HG02884 (cell line): Measurements from ENCODE around the gene CCT3.
"Not testable (repeated sequence)": the region's sequence is repeated elsewhere in the genome, so short reads cannot be mapped to it uniquely, and the experiment has no call there.

Experiments
- ATAC-seq: cut with Tn5 transposase; IDR thresholded peaks from one replicate; pipeline ENCODE4 v1.9.1; 2021; ENCODE audit warnings: mild to moderate bottlenecking, moderate library complexity; ENCODE audit not compliant: unreplicated experiment

CCT3 gene

GRCh38 chr1:156338180-156338976 lies at the start of gene CCT3, which contains the start of gene TSACC:
Gene CCT3, minus strand, starts transcription at chr1:156338292. Its CDS starts 108 bp downstream, at chr1:156338184.
Gene TSACC, plus strand, starts transcription at chr1:156338526. Its CDS starts 1,232 bp downstream, at chr1:156339758.
- peak; percentile 89 for ATAC-seq

- ATAC-seq, result no peak
Observed at GRCh38 chr1:156387870-156388173, 49.7 kb upstream of the CCT3 start.

DNA sequence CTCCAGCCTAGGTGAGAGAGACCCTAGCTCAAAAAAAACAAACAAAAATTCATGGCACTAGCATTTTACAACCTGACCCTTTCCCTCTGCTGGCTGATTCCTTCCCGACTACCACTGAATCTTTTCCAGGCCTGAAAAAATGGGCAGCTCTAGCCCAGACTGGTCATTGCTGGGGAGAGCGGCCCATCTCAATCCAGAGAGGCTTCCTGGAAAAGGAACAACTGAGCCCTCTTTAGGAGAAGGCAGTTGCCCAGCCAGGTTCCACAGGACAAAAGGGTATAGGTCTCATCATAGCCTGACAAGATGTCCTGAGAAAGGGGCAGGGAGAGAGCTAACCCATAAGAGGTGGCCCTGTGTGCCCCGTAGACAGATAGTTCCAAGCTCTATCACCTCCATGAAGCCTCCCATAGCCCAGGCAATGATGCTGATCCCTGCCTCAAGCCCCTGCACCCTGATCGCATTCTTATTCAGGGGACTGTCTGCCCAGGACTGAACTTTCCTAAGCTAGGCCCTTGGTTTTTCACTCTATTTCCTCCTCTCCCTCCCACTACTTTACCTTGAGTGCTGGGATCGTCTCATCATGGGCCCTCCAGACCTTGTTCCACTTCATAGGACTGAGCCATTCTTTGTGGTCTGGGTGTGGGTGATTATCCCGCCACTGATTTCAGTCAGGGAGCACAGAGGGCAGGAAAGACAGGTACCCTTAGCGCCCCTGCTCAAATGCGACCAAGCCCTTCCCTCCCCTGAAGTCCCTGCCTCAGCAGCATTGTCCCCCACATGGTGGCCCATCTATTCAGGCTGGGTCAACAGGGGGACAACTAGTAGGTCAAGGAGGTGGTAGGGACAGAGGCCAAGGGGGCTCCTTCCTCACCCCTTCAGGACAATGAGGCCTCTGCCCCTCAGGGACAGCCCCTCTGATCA lies 49.1 kb upstream of the CCT3 start:
- ATAC-seq, result no peak

- no peak for ATAC-seq
Observed at GRCh38 chr1:156386134-156386901, 48.2 kb upstream of the CCT3 start.

DNA sequence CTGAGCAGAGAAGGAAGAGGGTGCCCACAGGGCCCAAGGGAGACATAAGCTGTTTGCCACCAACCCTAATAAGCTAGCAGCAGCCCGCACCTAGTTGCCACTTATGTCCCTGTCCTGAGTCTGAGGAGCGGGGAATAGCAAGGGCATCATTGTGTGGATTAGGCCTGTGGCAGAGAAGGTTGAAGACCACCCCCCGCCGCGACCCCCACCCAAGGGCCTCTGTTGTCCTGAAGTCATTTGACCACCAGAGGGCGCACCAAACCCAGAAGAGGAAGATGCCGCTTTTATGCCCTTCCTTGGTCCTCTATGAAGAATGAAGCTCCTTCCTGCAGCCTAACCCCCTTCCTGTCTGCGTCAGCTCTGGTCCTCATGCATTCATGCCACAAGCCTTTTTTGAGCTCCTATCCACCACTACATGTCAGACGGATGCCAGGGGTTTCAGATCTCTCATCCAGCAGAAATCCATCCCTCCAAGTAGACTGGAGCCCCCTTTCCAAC lies 47.5 kb upstream of the CCT3 start:
- ATAC-seq, result no peak

DNA sequence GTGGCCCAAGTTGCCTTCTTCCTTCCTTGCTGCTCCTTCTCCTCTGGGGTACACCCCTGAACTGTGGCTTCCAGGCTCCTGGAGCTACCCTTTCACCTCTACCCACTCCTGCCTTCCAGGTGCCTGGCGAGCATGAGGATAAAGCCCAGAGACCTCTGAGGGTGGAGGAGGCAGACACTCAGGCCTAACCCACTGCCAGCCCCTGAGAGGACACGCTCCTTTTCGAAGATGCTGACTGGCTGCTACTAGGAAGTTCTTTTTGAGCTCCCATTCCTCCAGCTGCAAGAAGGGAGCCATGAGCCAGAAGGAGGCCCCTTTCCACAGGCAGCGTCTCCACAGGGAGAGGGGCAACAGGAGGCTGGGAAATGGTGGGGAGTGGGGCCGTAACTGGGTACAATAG lies 46.6 kb upstream of the CCT3 start:
- no peak for ATAC-seq

GRCh38 chr1:156384007-156384406 lies 45.9 kb upstream of the CCT3 start:
- ATAC-seq, result no peak

GRCh38 chr1:156383023-156383422 lies 44.9 kb upstream of the CCT3 start:
- no peak for ATAC-seq

DNA sequence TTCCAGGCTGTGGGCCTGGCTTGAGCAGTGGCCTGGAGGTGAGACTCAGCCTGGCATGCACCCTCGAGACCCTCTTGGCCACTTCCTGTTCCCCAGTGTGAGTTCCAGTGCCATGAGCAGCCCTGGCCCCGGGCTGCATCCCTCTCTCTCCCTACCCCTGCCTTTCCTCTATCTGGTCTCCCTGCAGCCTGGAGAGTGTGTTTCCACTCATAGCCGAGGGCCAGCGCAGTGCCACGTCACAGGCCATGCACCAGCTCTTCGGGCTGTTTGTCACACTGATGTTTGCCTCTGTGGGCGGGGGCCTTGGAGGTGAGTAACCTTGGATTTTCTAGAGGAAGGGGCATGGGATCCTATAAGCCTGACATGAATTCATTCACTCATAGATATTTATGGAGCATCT lies 44.5 kb upstream of the CCT3 start:
- ATAC-seq, result no peak

GRCh38 chr1:156379420-156380165 lies 41.5 kb upstream of the CCT3 start:
- ATAC-seq, result no peak

GRCh38 chr1:156378557-156378956 lies 40.5 kb upstream of the CCT3 start:
- no peak for ATAC-seq

- ATAC-seq, result no peak
Observed at GRCh38 chr1:156376958-156377919, 39.1 kb upstream of the CCT3 start.

- no peak for ATAC-seq
Observed at GRCh38 chr1:156376146-156376545, 38.1 kb upstream of the CCT3 start.

DNA sequence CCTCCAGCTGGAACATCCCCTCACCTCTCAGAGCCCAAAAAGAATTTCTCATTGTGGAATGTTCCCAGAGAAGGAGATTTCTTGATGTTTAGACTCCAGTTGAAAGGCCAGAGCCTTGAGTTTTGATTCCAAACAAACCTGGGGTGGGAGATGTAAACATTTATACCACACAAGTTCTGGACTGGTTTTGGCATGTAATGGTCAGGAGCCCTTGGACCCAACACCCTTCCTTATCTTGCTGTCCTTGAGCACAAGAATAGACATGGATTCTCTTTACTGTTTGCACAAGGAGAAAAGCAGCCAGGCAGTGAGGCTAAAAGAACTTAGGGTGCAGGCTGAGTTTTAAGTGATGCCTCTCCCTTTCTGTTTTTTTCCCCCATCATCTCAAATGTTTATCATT lies 35.5 kb upstream of the CCT3 start:
- no peak for ATAC-seq

GRCh38 chr1:156372876-156373275 lies 34.8 kb upstream of the CCT3 start:
- ATAC-seq, result no peak

- ATAC-seq, result no peak
Observed at GRCh38 chr1:156372265-156372586, 34.1 kb upstream of the CCT3 start.

DNA sequence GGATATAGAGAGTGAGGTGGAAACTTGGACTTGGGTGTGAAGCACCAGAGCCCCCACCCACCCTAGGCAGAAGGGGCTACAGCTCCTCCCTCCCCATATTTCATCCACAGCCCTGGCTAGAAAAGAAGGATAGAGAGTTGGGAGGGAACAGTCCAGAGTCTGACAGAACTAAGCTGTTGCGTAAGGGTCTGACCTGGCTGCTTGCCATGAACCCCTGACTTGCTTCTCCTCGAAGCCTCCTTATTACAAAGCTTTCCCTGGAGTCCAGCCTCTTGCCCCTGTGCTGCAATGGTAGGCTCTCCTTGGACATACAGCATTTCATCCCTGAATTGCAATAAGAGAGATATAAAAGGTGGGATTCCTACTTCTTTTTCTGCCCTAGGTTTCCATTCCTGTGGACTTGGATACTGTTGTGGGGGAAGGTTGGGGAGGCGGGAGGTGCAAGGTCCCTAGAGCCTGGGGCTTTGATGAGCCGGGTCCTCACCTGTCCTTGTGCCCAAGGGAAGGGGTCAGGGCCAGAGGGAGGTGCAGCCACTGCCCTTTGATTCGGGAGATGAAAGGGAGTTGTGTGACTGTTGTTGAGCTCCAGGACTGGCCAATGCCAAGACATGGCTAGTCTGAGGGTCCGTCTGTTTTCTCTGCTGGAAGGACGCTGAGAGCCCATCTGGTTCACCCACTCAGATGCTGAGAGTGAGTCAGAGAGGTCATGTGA lies 33.6 kb upstream of the CCT3 start:
- no peak for ATAC-seq

DNA sequence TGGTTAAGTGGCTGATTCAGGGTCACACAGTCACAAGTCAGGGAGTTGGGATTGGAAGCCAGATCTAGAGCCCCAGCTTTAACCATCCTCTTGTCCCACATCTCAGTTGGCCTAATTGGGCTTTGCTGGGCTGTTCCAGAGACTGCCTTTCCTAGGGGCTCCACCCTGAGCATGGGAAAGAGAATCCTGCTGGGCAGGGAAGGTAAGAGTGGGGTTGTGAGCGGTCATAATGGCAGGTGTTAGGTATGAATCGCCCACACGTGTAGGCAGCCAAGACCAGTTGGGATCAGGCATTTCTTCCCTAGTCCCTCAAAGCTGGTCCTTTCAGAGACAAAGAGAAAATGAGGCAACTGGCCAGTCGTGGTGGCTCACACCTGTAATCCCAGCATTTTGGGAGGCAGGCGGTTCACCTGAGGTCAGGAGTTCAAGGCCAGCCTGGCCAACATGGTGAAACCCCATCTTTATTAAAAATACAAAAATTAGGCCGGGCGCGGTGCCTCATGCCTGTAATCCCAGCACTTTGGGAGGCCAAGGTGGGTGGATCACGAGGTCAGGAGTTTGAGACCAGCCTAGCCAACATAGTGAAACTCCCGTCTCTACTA lies 31.7 kb upstream of the CCT3 start:
- ATAC-seq, result not testable (repeated sequence)
